ENCODE measurements around the gene TRIM67.
"Not testable (repeated sequence)": the region's sequence is repeated elsewhere in the genome, so short reads cannot be mapped to it uniquely, and the experiment has no call there.

TRIM67 gene

DNA sequence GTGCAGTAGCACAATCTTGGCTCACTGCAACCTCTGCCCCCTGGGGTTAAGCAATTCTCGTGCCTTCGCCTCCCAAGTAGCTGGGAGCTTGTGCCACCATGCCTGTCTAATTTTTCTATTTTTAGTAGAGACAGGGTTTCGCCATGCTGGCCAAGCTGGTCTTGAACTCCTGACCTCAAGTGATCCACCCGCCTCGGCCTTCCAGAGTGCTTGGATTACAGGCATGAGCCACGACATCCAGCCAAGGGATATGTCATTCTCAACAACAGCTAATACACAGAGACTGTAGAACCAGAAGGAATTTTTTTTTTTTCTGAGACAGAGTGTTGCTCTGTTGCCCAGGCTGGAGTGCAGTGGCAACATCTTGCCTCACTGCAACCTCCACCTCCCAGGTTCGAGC, 3.7 kb upstream of the TRIM67 start:
- not testable (repeated sequence) for DNase-seq (ENCODE audit: low read depth in 2 of 2)

DNA sequence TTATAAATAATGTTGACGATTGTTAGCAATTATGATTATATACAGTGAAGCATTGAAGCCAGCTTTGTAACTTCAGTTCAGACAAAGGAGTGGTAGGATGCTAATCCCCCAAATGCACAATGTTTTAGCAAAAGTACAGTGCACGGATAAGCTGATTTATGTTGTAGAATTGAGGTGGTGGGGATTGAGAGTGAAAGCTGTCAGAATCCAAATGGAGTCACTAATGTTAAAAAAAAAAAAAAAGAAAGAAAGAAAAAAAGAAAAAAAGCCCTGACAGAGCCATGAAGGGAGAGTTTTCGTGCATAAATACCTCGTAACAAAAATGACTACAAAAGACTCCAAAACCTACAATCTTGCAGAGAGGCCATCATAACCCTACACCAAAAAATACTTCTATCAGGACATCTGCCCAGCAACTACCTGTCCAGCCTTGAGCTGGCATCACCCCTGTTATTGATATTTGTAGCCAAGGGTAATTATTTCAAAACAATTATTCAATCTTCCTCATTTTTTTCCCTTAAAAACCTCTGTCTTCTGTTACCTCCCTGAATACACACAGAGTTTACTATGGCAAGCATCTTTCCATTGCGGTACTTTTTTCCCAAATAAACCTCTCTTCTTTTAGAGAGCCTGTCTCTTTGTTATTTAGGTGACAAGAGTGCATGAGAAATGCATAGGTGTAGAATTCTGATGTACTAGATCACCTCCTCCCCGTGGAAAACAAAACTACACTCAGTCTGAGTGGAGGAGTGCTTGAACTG, 2.5 kb upstream of the TRIM67 start:
- DNase-seq (ENCODE audit: low read depth in 2 of 2), result no peak

DNA sequence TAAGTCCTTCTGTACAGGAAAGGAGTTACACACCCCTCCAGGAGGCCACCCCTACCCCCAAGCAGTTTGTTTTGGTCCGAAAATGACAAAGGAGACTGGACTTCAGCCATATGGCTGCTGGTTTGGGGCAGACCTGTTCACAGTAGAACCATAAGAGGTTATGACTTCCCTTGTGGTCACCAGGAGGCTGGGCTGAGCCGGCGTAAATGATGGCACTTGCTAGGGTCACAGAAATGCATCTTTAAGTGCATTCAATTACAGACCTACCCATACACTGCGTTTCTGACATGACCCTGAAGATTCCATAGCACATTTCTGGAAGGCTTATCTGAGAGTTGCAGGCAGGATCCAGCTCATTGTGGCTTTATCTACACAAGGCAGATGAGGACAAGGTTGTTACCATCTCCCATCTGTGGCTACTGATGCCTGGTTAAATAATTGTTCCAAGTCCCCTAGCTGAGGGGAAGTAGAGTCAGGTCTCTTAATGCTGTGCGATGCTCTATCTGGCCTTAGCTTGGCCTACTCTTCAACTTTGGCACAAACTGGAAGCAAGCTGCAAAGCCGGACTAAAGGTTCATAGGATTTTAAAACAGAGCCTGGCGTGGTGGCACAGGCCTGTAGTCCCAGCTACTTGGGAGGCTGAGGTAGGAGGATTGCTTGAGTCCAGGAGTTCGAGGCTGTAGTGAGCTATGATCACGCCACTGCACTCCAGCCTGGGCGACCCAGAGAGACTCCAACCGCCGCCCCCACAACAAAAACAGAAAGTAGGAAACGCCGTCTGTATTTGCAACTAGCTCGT, 1.7 kb upstream of the TRIM67 start:
- no peak for DNase-seq (ENCODE audit: low read depth in 2 of 2)

DNA sequence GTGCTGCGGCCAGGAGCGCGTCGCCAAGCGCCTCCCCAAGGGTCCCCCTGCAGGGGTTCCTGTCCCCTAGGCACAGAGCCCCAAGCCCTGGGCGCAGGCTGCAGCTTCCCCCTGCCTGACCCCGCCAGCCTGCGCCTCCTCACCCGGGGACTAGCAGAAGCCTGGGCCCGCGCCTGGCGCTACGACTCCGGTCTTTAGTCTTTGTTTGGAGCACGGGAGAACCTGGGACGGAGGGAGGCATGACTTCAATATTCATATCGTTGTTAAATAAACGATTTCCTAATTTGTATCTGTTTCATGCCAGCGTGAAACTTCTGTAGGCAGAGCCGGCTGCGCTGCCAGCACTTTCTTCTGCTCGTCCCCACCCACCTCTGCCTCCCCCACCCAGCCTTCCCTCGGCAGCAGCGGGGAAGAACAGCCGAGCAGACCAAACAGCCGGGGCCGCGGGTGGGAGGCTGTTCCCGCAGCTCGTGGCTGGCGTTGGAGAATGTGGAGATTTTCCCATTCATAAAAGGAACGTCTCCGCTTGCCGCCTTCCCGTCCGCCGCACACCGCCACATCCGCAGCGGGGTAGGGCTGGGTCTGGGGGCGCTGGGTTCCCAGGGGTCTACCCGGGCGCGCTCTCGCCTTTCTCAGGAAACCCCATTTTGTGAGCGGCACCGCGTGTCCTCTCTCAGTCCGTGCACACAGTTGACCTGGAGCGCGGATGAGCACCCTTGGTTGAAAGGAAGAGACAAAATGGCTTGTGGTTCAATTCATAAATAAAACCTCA, 777 bp upstream of the TRIM67 start:
- no peak for DNase-seq (ENCODE audit: low read depth in 2 of 2)

DNA sequence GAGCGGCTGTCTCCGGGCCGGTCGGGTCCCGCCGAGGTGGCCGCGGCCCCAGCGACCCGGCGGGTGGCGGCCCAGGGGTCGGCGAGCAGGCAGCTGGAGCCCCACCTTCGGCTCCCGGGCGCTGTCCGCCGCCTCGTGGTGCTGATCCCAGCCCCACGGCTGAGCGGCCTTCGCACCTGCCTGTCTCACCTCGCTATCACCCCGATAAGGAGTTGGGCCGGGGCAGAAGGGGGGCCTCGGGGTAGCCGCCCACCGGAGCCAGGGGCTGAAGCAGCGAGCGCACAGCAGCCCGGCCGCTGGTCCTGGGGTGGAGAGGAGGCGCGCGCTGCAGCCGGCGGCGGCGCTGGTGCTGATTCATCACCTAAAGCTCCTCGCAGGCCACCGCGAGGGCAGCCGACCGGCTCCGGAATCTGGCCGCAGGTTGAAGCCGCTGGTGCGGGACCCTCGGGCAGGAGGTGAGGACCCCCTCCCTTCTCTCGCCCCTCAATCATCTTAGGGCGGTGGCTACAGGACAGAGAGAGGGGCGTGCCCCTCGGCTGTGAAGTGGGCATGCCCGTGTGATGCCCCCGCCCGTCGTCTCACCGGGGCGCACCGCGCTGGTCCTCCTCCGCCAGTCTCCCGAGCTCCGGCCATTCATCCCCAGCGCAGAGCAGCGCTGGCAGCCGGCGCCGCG, 575 bp downstream of the TRIM67 start:
- no peak for DNase-seq (ENCODE audit: low read depth in 2 of 2)

DNA sequence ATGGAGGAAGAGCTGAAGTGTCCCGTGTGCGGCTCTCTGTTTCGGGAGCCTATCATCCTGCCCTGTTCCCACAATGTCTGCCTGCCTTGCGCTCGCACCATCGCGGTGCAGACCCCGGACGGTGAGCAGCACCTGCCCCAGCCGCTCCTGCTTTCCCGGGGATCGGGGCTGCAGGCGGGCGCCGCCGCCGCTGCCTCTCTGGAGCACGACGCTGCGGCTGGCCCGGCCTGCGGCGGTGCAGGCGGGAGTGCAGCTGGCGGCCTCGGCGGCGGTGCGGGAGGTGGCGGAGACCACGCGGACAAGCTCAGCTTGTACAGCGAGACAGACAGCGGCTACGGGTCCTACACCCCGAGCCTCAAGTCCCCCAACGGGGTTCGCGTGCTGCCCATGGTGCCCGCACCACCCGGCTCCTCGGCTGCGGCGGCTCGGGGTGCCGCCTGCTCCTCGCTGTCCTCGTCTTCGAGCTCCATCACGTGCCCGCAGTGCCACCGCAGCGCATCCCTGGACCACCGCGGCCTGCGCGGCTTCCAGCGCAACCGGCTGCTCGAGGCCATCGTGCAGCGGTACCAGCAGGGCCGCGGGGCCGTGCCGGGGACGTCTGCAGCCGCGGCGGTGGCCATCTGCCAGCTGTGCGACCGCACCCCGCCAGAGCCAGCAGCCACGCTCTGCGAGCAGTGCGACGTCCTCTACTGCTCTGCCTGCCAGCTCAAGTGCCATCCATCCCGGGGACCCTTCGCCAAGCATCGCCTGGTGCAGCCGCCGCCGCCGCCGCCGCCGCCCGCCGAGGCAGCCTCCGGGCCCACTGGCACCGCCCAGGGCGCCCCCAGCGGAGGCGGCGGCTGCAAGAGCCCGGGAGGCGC, 1.3 kb downstream of the TRIM67 start:
- DNase-seq (ENCODE audit: low read depth in 2 of 2), result no peak

DNA sequence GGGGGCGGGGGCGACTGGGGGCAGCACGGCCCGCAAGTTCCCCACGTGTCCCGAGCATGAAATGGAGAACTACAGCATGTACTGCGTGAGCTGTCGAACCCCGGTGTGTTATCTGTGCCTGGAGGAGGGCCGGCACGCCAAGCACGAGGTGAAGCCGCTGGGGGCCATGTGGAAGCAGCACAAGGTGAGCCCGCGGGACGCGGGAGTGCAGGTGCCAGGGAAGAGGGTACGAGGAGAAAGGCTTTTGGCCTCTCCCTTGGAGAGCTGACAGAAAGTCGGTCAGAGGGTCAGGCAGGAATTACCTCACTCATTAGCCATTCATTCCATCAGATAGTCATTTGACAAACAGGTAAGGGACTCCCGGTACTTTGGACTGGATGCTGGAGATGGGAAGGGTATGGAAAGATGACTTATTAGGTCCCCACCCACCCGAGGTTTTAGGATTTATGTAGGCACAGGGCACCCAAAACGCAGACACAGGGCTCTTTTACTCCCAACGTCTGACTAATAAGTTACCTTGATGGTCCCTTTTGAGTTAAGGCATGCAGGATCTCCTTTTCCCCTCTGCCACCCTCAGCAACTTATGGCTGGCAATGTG, 2.1 kb downstream of the TRIM67 start:
- DNase-seq (ENCODE audit: low read depth in 2 of 2), result no peak

DNA sequence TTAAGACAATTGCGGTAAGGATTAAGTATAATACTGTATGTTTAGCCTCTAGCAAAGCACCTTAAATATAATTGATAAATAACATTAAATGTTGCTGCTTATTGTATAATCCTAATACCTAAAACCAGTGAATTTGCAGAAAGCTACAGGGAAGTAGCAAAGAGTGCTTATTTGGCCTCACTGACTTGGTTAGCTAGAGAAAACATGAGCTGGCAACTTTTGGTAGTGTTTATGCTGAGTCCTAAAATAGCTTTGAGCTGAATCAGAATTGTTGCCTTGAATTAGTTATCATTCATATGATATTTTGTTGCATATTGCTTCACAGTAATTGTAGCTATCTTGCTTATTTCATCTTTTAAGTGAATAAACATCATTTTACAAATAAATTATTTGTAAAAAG, 3.5 kb downstream of the TRIM67 start:
- DNase-seq (ENCODE audit: low read depth in 2 of 2), result no peak

DNA sequence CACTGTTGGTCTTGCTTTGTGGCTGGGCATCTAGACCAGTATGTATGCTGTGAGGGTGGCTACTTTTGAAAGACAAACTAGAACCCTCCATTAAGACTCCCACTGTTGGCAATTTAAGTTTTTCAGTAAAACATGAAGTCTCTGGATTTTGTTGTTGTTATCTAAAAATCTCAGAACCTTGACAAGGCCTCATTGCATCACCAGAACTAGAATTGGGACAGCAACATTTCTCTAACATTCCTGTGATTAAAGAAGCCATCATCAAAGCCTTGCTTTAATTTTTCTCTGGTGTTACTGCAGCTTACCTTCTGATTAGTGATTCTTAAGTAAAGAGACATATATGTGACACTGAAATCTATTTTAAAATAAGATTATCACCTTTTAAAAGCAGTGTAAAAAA, 4.5 kb downstream of the TRIM67 start:
- DNase-seq (ENCODE audit: low read depth in 2 of 2), result no peak

DNA sequence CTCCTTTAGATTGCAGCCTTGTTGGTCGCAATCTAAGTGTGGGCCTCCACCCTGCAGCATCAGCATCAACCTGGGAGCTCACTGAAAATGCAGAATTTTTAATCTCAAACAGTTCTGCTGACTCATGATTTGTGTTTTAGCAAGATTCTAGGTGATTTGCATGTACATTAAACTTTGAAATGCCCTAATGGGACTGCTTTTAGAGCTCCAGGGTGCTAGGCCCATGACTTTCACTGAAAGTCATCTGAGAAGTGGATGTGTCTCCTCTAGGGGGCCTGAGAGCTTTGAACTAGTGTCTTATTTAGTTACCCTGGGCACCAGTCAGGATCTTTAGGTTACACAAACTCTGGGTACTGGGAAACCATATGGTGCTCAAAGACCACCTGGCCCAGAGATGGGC, 9.0 kb downstream of the TRIM67 start:
- DNase-seq (ENCODE audit: low read depth in 2 of 2), result no peak

DNA sequence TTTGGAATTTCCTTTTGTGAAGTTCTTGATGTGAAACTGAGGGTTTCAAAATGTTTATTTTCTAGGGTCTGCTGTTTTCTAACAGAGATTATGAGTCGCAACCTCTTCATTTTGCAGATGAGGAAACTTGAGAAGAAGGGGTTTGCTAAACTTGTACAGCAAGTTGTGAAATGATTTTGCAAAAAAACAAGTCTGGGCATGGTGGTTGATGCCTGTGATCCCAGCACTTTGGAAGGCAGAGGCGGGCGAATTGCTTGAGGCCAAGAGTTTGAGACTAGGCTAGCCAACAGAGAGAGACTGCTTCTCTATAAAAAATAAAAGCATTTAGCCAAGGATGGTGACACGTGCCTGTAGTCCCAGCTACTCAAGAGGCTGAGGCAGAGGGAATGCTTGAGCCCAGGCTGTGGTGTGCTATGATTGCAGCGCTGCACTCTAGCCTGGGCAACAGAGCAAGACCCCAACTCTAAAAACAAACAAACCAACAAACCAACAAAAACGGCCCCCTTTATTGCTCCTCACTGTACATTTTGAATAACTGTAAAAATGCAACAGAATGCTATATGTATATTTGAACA, 9.9 kb downstream of the TRIM67 start:
- DNase-seq (ENCODE audit: low read depth in 2 of 2), result no peak

DNA sequence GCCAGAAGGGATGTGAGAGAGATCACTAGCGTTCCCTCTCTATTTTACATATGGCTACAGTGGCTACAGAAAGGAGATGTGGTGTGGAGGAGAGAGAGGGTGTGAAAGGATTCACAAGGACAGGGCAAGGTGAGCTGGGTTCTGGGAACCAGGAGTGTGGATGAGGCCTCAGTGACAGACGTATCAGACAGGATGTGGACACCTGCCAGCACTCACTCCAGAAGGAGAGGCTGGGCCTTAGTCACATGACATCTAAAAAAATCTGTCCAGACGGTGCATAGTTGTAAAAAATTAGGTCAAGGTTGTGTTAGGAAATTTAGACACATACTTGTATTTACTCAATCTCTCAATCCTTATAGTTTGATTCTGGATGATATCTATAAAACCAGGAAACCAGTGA, 10.6 kb downstream of the TRIM67 start:
- no peak for DNase-seq (ENCODE audit: low read depth in 2 of 2)

DNA sequence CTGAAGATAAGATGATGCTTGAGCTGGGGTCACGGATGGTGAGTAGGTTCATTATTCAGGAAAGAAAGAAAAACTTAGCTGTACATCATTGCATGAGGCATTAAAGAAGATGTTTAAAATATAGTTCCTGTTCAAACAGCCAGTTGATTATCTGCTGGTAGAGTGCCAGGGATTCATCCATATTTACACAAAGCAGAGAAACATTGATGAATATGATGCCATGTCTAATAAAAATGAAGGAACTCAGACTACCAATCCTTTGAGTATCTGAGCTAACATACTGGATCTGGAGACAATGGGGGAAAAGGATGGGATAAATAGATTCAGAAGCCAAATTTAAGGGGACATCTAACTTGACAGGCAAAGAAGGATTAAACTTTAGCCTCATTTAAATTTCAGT, 14.6 kb downstream of the TRIM67 start:
- no peak for DNase-seq (ENCODE audit: low read depth in 2 of 2)

DNA sequence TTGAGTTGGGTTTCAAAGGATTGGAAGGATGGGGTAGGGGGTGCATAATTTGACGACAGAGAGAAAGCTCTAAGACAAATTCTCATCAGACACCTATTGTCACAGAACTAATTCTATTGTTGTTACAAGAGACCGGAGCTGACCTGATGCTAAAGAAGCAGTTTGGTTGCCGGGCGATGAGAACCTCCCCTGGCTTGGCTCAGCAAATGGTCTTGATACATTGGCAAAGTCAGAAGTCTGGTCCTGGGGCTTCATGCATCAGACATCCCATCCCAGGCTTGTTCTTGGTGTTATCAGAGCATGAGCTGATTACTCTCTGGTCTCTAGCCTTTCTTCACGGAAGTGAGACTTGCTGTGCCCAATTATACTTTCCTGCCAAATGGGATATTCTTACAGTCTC, 15.4 kb downstream of the TRIM67 start:
- no peak for DNase-seq (ENCODE audit: low read depth in 2 of 2)

DNA sequence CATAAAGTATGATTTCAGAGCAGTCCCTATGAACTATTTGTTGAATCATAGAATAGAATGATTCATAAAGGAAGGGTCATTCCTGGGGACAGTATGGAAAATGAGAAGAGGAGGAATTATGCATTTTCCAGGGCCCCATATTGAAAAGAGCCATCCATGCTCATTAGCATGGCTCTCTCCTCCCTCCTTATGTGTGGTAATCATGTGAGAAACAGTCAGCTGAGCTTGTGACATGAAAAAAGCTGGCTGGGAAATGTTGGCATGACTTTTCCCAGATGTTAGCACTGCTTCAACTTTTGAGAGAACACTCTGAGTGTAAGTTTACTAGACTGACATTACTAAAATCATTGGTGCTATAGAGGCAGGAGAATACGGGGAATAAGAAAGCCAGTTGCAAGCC, 16.1 kb downstream of the TRIM67 start:
- DNase-seq (ENCODE audit: low read depth in 2 of 2), result no peak

DNA sequence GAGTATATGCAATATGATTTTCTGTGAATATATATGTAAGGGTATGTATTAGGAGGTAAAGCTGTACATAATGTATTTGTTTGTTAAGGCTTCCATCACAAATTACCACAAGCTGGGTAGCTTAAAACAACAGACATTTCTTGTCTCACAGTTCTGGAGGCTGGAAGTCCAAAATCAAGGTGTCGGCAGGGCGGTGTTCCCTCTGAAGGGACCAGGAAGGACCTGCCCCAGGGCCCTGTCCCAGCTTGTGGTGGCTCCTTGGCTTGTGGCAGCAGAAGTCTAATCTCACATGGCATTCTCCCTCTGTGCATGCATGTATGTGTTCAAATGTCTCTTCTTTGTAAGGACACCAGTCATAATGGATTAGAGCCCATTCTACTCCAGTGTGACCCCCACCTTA, 17.1 kb downstream of the TRIM67 start:
- DNase-seq (ENCODE audit: low read depth in 2 of 2), result no peak

DNA sequence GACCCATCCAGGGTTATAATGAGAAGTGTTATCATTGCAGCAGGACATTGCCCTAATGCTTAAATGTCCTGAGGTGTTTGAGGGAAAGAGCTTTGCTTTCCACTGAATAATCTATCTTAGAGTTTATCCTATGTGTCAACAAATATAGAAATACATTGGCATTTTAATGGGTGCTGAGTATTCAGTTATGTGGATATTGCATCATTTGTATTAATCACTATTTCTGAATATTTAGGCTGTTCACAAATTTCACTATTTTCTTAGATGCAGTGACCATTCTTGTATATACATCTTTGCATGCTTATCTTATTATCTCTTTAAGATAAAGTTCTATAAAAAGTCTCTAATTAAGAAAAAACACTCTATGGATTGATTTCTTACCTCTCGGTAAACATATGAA, 18.2 kb downstream of the TRIM67 start:
- no peak for DNase-seq (ENCODE audit: low read depth in 2 of 2)

DNA sequence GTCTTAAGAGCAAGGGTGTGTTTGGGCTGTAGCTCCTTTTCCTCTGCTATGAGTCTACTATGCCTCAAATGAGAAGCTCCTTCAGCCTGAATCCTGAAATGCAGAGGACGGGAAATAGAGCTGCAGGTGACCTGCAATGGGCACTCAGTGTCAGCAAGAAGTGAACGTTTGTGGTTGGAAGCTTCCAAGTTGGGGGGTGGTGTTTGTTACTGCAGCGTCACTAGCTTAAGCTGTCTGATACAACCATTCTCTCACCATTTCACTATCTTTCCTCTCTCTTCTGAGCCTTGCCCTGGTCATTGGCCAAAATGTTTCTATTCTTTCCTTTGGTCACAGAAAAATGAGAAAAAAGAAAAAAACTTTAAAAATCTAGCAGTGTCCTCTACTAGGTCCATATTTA, 19.4 kb downstream of the TRIM67 start:
- DNase-seq (ENCODE audit: low read depth in 2 of 2), result no peak

DNA sequence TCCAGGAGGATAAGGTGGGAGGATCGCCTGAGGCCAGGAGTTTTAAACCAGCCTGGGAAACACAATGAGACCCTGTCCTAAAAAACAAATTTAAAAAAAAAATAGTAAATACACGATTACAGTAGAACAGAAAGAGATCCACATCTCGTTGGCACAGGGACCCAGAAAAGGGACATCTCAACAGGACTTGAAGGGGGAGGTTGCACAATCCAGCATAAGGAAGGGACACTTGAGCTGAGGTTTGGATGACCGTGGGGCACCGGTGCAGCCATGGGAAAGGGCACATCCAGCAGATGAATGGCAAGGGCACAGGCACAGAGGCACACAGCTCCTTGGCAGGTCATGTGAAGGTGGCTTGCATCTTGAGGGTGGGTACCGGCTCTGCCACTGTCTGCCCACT, 20.5 kb downstream of the TRIM67 start:
- no peak for DNase-seq (ENCODE audit: low read depth in 2 of 2)

Data from stimulated activated CD4-positive, alpha-beta T cell treated with anti-CD3 and anti-CD28 coated beads, Interleukin-1b, Interleukin-23, amount 100 ng/mL, for 1 hour (primary cell).